ENCODE data around the gene POLR2H.

POLR2H gene

DNA sequence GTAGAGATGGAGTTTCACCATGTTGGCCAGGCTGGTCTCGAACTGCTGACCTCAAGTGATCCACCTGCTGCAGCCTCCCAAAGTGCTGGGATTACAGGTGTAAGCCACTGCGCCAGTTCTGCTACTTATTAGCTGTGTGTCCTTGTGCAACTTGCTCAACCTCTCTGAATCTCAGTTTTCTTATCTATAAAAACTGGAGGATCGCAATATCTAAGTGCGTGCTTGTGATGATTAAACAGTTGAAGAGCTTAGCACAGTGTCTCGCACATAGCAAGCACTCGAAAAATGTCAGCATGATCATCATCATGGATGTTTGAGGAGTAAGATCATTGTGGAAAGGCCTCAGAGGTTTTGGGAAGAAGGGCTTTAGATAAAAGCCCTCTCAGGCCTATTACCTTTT lies 10.9 kb upstream of the POLR2H start:
- peaks cover 28 to 43% of the 10 kb centered on the region in 2 donors for H3K4me1 ChIP-seq (ENCODE audit: control insufficient read depth in 2 of 2, insufficient read depth in 2 of 2, low read length in 2 of 2)
- H3K27ac ChIP-seq (ENCODE audit: low read depth in 2 of 2, low read length in 2 of 2): no peak overlapping the region
- no peak overlapping the region for H3K9ac ChIP-seq (ENCODE audit: low read depth in 1 of 2, low read length in 2 of 2)
- no peak overlapping the region for H3K4me3 ChIP-seq (ENCODE audit: low read length in 2 of 2)
- no peaks in the 10 kb centered on the region for H3K27me3 ChIP-seq (ENCODE audit: control insufficient read depth in 2 of 2, insufficient read depth in 2 of 2, low read length in 2 of 2)
- H3K36me3 ChIP-seq (ENCODE audit: control insufficient read depth in 2 of 2, insufficient read depth in 2 of 2, low read length in 2 of 2): peaks cover 16 to 22% of the 10 kb centered on the region in 2 donors
- no peaks in the 10 kb centered on the region for H3K9me3 ChIP-seq (ENCODE audit: control insufficient read depth in 2 of 2, low read length in 2 of 2)

DNA sequence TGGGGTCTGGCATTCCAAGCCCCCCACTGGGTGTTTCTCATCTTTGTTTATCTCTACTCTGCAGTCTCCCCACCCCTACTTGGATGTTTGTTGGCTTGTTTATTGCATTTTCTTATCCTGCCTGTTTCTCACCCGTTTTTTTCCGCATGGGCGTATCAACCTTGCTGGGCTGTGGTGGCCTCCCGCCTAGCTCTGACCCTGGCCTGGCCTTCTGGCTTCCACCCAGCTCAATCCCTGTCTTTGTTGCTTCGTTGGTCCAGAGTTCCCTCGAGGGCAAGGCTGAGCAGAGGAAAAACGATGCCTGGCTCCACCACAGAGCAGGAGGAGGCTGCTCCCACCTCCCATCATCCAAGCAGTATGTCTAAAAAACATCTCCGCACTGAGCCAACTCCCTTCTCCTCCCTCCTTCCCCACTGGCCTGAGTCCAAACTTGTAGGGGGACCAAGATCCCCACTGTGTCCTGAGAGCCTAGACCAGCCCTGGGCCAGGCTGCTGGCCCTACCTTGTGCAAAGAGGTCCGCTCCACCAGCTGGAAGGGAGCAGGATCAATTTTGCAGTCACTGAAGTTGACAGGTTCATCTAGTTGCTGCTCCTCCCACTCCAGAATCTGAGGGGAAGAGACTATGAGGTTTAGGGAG lies 9.9 kb upstream of the POLR2H start:
- no peaks in the 10 kb centered on the region for H3K27me3 ChIP-seq (ENCODE audit: control insufficient read depth in 2 of 2, insufficient read depth in 2 of 2, low read length in 2 of 2)
- peaks cover 26 to 34% of the 10 kb centered on the region in 2 donors for H3K4me1 ChIP-seq (ENCODE audit: control insufficient read depth in 2 of 2, insufficient read depth in 2 of 2, low read length in 2 of 2)
- peak overlapping the region; percentile 89 to 92 for H3K27ac ChIP-seq (ENCODE audit: low read depth in 2 of 2, low read length in 2 of 2)
- H3K9ac ChIP-seq (ENCODE audit: low read depth in 1 of 2, low read length in 2 of 2): peak overlapping the region; percentile 67 to 68
- H3K9me3 ChIP-seq (ENCODE audit: control insufficient read depth in 2 of 2, low read length in 2 of 2): no peaks in the 10 kb centered on the region
- peaks cover 21 to 22% of the 10 kb centered on the region in 2 donors for H3K36me3 ChIP-seq (ENCODE audit: control insufficient read depth in 2 of 2, insufficient read depth in 2 of 2, low read length in 2 of 2)
- H3K4me3 ChIP-seq (ENCODE audit: low read length in 2 of 2): peak overlapping the region in 1 of 2 donors; percentile 28

DNA sequence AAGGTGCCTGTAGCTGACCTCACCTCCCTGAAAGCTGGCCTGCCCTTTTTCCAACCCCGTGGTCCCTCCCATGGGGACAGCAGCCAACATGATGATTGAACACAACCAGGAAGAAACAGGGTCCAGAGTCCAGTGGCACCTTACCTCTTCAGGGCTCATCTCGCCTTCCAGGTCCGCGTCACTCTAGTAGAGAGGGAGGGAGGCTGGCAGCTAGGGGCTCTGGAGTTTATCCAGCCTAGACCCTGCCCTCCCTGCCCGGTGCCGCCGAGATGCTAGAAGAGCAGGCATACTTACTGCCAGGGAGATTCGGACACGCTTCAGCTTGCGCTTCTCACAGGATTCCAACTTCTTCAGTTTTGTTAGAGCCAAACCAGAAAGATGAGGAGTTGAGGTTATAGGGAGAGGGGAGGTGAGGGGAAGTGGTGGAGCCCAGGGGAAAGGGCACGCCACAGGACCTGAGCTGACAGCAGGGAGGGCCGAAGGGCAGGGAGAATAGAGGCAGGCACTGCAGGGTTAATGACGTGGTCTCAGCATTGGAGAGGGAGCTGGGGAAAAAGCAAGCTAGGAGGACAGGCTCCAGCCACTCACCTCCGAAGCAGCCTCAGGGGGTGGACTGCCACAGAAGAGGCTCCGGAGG lies 9.2 kb upstream of the POLR2H start:
- H3K4me3 ChIP-seq (ENCODE audit: low read length in 2 of 2): peak overlapping the region; percentile 14 to 45
- peaks cover 24% of the 10 kb centered on the region in 2 donors for H3K36me3 ChIP-seq (ENCODE audit: control insufficient read depth in 2 of 2, insufficient read depth in 2 of 2, low read length in 2 of 2)

DNA sequence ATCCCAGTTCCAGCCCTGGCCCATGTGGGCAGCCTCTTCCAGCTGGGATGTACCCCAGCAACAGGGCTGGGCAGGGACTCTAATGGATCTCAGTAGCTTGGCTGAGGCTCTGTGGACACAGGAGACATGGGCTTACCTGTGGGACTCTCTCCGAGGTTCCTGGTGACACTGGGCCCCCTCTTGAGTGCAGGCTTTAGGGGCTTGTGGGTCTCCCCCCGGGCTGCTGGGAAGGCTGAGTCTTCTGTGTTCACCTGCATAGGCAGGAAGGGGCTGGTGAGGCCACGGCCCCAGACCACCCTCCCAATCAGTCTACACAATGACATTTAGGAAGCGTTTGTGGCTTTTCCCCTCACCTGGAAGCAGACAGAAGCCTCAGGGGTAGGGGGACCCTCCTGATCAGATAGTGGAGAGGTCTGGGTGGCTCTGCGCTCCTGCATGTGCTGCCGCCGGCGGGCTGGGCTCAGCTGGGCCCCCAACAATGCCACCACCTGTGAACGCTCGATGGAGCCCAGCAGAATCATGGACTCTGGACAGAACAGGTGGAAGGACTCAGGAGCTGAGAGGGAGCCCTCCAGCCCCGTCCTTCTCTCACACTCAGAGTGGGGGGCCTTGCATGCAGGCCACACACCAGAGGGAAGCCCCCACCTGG lies 8.5 kb upstream of the POLR2H start:
- peak overlapping the region; percentile 89 to 92 for H3K27ac ChIP-seq (ENCODE audit: low read depth in 2 of 2, low read length in 2 of 2)
- peaks cover 26 to 31% of the 10 kb centered on the region in 2 donors for H3K4me1 ChIP-seq (ENCODE audit: control insufficient read depth in 2 of 2, insufficient read depth in 2 of 2, low read length in 2 of 2)
- H3K27me3 ChIP-seq (ENCODE audit: control insufficient read depth in 2 of 2, insufficient read depth in 2 of 2, low read length in 2 of 2): no peaks in the 10 kb centered on the region
- H3K4me3 ChIP-seq (ENCODE audit: low read length in 2 of 2): no peak overlapping the region
- peaks cover 26 to 32% of the 10 kb centered on the region in 2 donors for H3K36me3 ChIP-seq (ENCODE audit: control insufficient read depth in 2 of 2, insufficient read depth in 2 of 2, low read length in 2 of 2)
- no peaks in the 10 kb centered on the region for H3K9me3 ChIP-seq (ENCODE audit: control insufficient read depth in 2 of 2, low read length in 2 of 2)
- H3K9ac ChIP-seq (ENCODE audit: low read depth in 1 of 2, low read length in 2 of 2): peak overlapping the region; percentile 57 to 67

More for the DNA sequence above, 9.2 kb upstream of the POLR2H start:
- H3K9ac ChIP-seq (ENCODE audit: low read depth in 1 of 2, low read length in 2 of 2): peak overlapping the region; percentile 67 to 68
- peak overlapping the region; percentile 89 to 92 for H3K27ac ChIP-seq (ENCODE audit: low read depth in 2 of 2, low read length in 2 of 2)
- H3K9me3 ChIP-seq (ENCODE audit: control insufficient read depth in 2 of 2, low read length in 2 of 2): no peaks in the 10 kb centered on the region
- peaks cover 26 to 31% of the 10 kb centered on the region in 2 donors for H3K4me1 ChIP-seq (ENCODE audit: control insufficient read depth in 2 of 2, insufficient read depth in 2 of 2, low read length in 2 of 2)
- H3K27me3 ChIP-seq (ENCODE audit: control insufficient read depth in 2 of 2, insufficient read depth in 2 of 2, low read length in 2 of 2): no peaks in the 10 kb centered on the region

DNA sequence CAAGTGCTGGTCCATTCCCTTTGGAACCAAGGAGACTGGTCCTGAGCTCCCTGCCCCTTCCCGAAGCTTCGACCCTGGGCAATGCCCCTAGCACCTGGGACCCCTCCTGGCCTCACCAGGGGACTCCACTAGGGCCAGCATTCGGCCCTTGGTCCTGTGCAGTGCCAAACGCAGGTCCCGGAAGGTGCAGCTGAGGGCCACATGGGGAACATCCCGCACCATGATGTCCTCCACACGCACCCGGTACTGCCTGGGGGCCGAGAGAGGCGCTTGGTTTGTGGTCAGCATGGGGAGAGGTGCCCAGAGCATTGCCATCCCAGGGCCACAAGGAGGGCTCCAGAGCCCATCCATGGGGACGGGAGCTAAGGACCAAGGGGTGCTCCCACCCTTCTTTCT lies 8.0 kb upstream of the POLR2H start:
- H3K4me1 ChIP-seq (ENCODE audit: control insufficient read depth in 2 of 2, insufficient read depth in 2 of 2, low read length in 2 of 2): peaks cover 26 to 31% of the 10 kb centered on the region in 2 donors
- no peak overlapping the region for H3K9ac ChIP-seq (ENCODE audit: low read depth in 1 of 2, low read length in 2 of 2)
- H3K9me3 ChIP-seq (ENCODE audit: control insufficient read depth in 2 of 2, low read length in 2 of 2): no peaks in the 10 kb centered on the region
- no peaks in the 10 kb centered on the region for H3K27me3 ChIP-seq (ENCODE audit: control insufficient read depth in 2 of 2, insufficient read depth in 2 of 2, low read length in 2 of 2)
- no peak overlapping the region for H3K27ac ChIP-seq (ENCODE audit: low read depth in 2 of 2, low read length in 2 of 2)
- no peak overlapping the region for H3K4me3 ChIP-seq (ENCODE audit: low read length in 2 of 2)
- H3K36me3 ChIP-seq (ENCODE audit: control insufficient read depth in 2 of 2, insufficient read depth in 2 of 2, low read length in 2 of 2): peaks cover 31 to 36% of the 10 kb centered on the region in 2 donors

DNA sequence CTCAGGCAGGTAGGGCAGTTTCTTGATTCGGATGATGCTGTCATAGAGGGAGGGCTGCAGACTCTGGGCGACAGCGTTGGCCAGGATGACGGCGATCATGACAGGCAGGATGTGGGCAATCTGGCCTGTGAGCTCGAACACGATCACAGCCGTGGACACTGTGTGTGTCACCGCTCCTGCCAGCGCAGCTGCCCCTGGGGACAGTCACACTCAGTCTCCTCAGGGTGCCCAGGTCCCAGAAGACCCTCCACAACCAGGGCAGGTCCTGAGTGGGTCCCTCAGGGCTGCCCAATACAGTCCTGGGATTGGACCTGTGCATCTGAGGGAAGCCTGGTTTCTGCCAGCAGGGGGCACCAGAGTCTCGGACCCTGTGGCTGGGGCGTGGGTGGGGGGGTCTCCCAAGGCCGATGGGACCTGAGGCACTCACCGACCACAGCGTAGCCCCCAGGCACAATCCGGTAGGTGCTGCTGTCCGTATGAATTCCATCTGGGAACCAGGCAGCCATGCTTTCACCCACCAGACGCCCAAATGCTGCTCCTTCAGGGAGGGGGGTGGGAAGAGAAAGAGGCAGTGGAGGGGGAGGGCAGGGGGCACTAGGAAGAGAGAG lies 7.3 kb upstream of the POLR2H start:
- no peak overlapping the region for H3K9ac ChIP-seq (ENCODE audit: low read depth in 1 of 2, low read length in 2 of 2)
- no peaks in the 10 kb centered on the region for H3K9me3 ChIP-seq (ENCODE audit: control insufficient read depth in 2 of 2, low read length in 2 of 2)
- H3K27ac ChIP-seq (ENCODE audit: low read depth in 2 of 2, low read length in 2 of 2): no peak overlapping the region
- H3K36me3 ChIP-seq (ENCODE audit: control insufficient read depth in 2 of 2, insufficient read depth in 2 of 2, low read length in 2 of 2): peaks cover 31 to 36% of the 10 kb centered on the region in 2 donors
- no peaks in the 10 kb centered on the region for H3K27me3 ChIP-seq (ENCODE audit: control insufficient read depth in 2 of 2, insufficient read depth in 2 of 2, low read length in 2 of 2)
- peaks cover 26 to 31% of the 10 kb centered on the region in 2 donors for H3K4me1 ChIP-seq (ENCODE audit: control insufficient read depth in 2 of 2, insufficient read depth in 2 of 2, low read length in 2 of 2)
- H3K4me3 ChIP-seq (ENCODE audit: low read length in 2 of 2): no peak overlapping the region

DNA sequence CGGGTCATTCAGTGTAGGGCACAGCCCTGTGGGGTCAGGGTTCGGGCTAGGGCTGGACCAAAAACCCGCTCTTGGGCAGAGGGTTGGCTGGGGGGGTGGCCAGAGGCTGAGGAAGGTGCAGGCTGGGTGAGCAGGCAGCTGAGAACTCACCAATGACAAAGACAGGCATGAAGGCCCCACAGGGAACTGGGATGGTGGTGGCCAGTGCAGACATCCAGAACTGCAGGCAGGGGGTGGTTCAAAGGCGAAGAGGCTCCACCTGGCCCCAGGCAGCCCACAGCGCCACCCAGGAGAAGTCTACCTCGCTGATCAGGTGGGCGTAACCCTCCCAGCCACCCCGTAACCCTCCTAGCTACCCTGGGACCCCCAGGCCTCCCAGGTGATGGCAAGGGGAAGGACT lies 6.8 kb upstream of the POLR2H start:
- peaks cover 26 to 31% of the 10 kb centered on the region in 2 donors for H3K4me1 ChIP-seq (ENCODE audit: control insufficient read depth in 2 of 2, insufficient read depth in 2 of 2, low read length in 2 of 2)
- peaks cover 31 to 36% of the 10 kb centered on the region in 2 donors for H3K36me3 ChIP-seq (ENCODE audit: control insufficient read depth in 2 of 2, insufficient read depth in 2 of 2, low read length in 2 of 2)
- no peak overlapping the region for H3K4me3 ChIP-seq (ENCODE audit: low read length in 2 of 2)
- H3K9me3 ChIP-seq (ENCODE audit: control insufficient read depth in 2 of 2, low read length in 2 of 2): no peaks in the 10 kb centered on the region
- H3K27me3 ChIP-seq (ENCODE audit: control insufficient read depth in 2 of 2, insufficient read depth in 2 of 2, low read length in 2 of 2): no peaks in the 10 kb centered on the region
- H3K27ac ChIP-seq (ENCODE audit: low read depth in 2 of 2, low read length in 2 of 2): no peak overlapping the region
- H3K9ac ChIP-seq (ENCODE audit: low read depth in 1 of 2, low read length in 2 of 2): no peak overlapping the region

DNA sequence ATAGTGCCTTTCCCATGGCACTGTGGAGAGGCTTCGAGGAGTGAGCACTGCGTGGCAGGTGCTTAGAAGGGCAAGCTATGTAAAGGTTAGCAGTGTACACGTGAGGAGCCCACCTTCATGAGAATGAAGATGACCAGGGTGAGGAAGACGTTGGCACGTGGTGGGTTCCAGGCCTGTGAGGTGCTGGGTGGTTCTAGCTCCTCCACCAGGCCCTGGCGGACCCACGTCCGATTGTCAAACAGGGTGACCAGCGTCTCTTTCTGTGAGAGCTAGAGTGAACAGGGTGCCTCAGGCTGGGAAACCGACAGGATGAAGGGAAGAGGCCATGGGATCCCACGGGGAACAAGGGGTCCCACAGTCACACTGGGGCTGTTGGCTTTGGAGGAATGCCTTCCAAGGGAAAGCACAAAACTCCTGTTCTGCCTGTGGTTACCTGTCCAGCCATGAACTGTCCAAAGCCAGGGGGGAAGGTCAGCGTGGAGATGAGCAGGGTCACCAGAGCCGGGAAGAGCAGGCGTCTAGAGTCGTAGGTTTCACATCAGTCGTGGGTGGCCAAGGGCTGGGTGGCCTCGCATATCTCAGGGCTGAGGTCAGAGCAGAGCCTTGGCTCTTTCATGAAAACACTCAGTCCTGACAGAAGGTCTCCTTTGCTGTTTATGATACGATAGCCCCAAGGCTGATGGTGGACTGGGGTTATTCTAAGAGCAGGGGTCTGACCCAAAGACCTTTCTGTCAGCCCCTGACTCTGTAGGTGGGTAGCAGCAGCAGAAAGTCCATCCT lies 6.1 kb upstream of the POLR2H start:
- Histone ChIP-seq H3K9ac (ENCODE audit: low read depth in 1 of 2, low read length in 2 of 2) (no peak overlapping the region), H3K4me1 (ENCODE audit: control insufficient read depth in 2 of 2, insufficient read depth in 2 of 2, low read length in 2 of 2) (peaks cover 31 to 35% of the 10 kb centered on the region in 2 donors), H3K27me3 (ENCODE audit: control insufficient read depth in 2 of 2, insufficient read depth in 2 of 2, low read length in 2 of 2) (no peaks in the 10 kb centered on the region), H3K27ac (ENCODE audit: low read depth in 2 of 2, low read length in 2 of 2) (no peak overlapping the region), H3K36me3 (ENCODE audit: control insufficient read depth in 2 of 2, insufficient read depth in 2 of 2, low read length in 2 of 2) (peaks cover 31 to 36% of the 10 kb centered on the region in 2 donors), H3K9me3 (ENCODE audit: control insufficient read depth in 2 of 2, low read length in 2 of 2) (no peaks in the 10 kb centered on the region), H3K4me3 (ENCODE audit: low read length in 2 of 2) (no peak overlapping the region)

DNA sequence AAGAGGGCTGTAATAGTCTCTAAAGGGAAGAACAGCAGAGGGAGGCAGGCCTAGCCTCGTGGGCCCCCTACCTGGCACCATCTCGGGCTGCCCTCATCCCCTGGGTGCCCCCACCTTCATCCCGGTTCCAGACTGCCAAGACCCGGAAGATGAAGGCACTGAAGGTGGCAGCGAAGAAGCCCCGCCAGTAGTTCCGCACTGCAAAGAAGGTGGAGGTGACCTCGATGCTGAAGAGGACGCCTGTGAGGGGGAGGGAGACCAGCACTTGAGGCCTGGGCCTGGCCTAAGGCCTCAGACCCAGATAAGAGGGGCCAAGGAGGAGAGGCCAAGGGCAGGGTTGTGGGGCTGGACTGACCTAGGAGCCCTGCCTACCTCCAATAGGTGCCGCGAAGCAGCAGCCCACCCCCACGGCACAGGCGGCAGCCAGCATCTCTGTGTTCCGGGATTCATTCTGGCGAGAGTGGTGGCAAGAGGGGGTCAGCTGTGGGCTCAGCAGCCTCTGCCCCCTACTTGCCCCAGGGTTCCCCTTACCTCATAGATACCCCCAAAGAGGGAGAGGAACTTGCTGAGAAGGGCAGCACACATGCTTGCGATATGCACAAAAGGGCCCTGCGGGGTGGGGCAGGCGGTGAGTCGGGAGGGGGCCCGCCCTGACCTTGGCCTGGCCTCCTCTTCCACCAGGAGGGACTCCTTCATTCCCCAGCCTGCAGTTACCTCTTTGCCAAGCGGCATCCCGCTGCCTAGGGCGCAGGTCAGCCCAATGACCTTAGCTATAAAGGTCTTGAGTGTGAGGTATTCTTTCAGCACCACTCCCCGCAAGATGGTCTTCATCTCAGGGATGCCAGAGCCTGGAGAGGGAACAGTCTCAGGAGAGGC lies 4.0 kb upstream of the POLR2H start:
- Histone ChIP-seq H3K4me3 (ENCODE audit: low read length in 2 of 2) (no peak overlapping the region), H3K27ac (ENCODE audit: low read depth in 2 of 2, low read length in 2 of 2) (no peak overlapping the region), H3K36me3 (ENCODE audit: control insufficient read depth in 2 of 2, insufficient read depth in 2 of 2, low read length in 2 of 2) (peaks cover 30 to 31% of the 10 kb centered on the region in 2 donors), H3K9me3 (ENCODE audit: control insufficient read depth in 2 of 2, low read length in 2 of 2) (no peaks in the 10 kb centered on the region), H3K9ac (ENCODE audit: low read depth in 1 of 2, low read length in 2 of 2) (no peak overlapping the region), H3K4me1 (ENCODE audit: control insufficient read depth in 2 of 2, insufficient read depth in 2 of 2, low read length in 2 of 2) (peaks cover 24 to 27% of the 10 kb centered on the region in 2 donors), H3K27me3 (ENCODE audit: control insufficient read depth in 2 of 2, insufficient read depth in 2 of 2, low read length in 2 of 2) (no peaks in the 10 kb centered on the region)

Measured in mucosa of rectum (tissue), 2 donors.